HG02571 (cell line): ENCODE data around the gene RANBP3.
"Not testable (repeated sequence)": the region's sequence is repeated elsewhere in the genome, so short reads cannot be mapped to it uniquely, and the experiment has no call there.

ENCODE experiments used
- ATAC-seq: cut with Tn5 transposase; IDR thresholded peaks from one replicate; pipeline ENCODE4 v1.9.1; 2021; ENCODE audit warnings: mild to moderate bottlenecking, moderate library complexity; ENCODE audit not compliant: unreplicated experiment

The RANBP3 gene, protein sequence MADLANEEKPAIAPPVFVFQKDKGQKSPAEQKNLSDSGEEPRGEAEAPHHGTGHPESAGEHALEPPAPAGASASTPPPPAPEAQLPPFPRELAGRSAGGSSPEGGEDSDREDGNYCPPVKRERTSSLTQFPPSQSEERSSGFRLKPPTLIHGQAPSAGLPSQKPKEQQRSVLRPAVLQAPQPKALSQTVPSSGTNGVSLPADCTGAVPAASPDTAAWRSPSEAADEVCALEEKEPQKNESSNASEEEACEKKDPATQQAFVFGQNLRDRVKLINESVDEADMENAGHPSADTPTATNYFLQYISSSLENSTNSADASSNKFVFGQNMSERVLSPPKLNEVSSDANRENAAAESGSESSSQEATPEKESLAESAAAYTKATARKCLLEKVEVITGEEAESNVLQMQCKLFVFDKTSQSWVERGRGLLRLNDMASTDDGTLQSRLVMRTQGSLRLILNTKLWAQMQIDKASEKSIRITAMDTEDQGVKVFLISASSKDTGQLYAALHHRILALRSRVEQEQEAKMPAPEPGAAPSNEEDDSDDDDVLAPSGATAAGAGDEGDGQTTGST

DNA sequence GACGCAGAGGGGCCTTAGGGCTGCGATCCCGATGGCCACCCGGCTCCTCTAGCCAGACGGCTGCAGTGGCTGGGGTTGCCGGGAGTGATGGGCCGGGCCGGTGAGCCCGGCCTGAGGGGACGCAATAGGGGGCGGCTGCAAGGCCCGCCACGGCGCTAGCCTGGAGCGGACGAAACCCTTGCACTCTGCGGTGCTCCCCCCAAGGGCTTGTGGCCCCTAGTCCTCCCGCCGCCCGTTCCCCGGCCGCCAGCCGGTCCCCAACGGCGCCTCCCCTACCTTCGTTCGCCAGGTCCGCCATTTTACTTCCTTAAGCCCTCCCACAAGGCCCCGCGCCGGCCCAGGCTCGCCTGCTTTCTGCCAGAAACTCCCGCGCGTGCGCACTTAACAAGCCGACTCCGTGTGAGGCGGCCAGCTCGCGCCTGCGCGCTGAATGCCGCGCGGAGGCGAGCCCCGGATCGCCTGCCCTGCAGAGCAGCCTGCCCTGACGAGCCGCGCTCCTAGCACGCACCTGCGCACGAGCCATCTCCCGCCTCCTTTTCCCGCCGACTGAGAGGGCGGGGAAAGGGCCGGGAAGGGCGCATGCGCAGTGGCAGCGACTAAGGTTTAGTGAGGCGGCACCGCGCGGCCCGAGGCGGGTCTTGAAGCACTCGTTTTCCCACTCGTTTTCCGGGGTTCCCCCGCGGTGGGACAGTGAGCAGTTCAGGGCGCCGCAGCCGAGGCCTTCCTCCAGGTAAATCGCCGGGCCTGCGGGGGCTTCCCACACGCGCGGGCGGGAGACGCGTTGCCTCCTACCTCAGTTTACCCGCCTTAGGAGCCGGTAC is at the start of gene RANBP3:
Gene RANBP3 (minus strand): TSS at position 356 of the 821 bp plus-strand sequence. CDS start 58 bp downstream, at position 298.
- peak; percentile 86 for ATAC-seq

DNA sequence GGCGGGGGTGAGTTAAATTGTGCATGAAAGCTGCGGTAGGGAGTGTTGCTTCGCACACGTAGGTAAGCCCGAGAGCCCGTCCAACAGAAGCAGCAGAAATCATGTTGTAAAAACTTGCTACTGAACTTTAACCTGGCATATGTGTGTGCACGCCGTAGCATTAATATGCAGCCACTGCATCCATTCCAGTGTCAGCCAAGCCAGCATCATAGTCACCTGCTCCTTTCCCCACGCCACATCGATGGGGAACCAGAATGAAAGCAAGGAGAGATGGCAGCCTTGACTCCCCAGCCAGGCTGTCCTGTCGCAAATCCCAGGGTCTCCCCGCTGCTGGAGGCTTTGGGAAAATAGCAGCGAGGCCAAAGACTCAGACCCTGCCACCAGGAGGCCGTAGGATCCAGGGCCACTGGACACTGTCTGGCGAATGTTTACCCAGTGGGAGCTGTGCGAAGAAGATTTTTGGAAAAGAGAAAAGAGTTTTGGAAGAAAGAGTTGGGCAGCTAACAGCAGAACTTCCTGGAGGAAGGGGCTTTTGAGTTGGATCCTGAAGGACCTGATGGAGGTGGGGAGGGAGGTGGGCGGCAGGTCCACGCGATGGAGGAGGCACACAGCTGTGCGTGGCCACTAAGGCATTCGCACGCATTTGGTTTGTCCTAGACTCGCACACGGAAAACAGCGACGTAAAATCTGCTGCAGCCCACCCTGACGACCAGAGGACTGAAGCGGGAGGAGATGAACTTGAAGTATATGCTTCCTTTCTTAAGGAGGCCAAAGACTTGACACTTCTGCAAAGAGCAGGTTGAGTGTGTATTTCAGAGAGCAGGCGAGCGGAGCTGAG is 48.7 kb upstream of the RANBP3 start:
- no peak for ATAC-seq

DNA sequence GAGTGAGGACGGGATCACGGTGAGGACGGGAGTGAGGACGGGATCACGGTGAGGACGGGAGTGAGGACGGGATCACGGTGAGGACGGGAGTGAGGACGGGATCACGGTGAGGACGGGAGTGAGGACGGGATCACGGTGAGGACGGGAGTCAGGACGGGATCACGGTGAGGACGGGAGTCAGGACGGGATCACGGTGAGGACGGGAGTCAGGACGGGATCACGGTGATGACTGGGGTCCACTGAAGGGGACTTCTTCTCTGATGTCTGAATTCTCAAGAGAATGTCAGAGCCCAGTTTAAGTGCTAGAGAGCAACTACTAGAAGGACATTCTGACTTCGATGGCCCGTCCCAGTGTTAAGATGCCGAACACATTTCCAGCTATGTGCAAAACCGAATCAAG is 46.8 kb upstream of the RANBP3 start:
- ATAC-seq: not testable (repeated sequence)

DNA sequence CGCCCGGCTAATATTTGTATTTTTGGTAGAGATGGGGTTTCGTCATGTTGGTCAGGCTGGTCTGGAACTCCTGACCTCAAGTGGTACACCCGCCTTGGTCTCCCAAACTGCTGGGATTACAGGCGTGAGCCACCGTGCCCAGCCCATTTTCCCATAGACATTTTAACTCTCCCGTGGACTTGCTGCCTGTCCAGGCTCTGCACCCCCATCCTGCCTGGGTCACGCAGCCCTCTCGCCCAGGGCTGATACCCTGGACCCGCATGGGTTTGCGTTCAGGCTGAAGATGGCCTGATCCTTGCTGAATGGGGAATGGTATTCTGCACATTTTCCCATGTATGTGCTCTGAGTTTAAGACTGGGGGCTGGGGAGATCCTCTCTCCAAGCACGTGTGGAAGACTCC is 46.0 kb upstream of the RANBP3 start:
- no peak for ATAC-seq

DNA sequence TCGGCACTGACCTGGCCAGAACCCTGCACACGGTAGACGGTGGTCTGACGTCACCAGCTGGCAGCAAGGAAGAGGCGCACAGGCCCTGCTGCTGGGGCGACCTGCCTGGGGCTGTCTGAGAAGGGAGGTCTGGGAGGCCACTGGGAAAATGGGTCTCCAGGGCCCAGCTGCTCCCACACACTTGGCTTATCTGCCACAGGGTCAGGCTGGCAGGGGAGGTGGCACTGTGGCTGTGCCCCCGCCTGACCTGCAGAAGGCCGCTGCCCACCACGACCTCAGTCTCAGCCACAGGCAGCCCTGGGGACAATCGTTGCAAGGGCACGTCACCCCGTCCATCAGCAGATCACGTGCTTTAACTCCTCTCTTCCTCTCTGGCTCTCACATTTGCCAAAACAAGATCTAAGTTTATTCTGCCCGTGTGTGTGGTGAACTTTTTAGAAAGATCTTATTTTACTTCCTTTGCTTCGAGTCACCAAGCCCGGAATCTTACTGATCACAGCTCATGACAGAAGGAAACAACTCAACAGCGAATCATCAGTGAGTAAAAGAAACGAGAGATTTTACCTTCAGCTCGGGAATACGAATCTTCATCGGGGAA is 45.2 kb upstream of the RANBP3 start:
- no peak for ATAC-seq

DNA sequence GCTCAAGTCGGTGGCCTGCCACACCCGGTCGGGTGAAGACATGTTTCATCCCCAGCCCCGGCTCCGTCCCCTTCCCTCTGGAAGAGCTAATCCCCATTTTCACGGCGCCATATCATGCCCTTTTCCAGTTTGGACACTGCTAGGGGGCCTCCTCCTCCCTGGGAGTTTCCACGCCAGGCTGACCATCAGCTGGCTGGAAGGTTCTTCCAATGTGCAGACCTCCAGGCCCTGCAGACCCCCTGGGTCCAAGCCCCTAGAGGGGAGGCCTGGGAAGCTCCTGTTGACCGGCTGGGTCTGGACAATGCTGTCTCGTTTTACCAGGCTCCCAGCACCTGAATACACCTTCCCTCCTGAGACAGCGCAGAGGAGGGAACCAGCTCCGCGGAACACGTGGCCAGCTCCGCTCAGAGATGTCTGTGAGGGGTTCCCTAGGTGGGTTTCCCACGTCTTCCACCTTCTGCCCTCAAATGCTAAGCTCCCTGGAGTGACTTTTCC is 44.7 kb upstream of the RANBP3 start:
- no peak for ATAC-seq

DNA sequence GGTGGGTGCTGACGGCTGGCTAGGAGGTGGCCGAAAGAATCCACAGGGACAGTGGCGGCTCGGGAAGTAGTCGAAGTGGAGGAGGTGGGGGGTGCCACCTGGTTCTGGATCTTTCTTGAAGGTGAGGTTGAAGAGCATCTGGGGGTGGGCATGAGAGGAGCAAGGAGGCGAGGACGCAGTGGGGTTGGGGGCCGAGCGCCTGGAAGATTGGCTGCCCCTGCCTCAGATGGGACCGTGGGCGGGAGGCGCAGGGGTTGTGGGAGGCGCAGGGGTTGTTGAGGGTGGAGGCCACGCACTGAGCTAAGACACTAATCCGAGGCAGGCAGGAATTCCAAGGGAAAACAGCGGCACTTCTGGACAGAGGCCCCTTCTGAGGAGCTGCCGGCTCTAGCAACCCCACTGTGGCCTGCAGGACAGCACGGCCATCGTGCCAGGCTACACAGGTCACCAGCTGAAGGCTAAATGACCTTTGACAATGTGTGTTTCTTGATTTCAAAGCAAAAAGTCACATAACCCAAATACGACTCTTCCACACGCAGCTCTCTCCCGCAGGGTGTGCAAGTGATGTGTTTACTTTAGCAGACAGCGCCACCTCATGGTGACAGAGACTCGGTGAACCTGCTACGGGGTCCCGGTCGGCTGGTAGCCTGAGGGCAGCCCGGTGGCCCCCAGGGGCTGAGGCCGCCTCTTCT is 44.1 kb upstream of the RANBP3 start:
- no peak for ATAC-seq

DNA sequence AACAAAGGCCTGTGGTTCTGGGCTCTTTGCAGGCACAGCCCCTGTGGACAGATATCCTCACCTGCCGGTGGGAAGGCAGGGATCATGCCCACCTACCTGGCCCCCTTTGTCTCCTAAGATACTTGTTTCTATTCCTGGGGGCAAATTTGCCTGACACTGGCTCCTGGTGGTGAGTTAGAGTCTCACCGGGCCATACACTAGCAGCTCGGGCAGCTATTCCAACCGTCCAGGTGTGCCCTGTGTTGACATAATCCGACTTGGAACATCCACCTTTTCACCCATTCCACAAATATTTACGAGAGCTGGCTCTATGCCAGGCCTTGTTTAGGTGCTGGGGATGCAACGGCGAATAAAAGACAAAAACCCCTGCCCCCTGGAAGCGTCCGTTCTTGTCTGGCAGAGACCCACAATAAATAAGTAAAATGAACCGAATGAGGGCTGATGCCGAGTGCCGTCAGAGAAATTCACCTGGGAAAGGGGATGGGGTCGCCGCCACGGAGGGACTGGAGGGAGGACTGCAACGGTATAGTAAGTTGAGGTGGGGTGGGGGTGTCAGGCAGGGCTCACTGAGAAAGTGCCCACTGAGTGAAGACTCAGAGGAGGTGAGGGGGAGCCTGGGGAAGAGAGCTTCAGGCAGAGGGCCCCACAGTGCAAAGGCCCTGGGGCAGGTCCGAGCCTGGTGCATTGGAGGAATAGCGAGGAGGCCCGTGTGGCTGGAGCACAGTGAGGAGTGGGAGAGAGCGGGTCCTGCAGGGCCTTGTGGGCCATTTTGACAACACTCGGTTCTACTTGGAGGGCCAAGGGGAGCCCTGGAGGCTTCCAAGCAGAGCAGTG is 43.2 kb upstream of the RANBP3 start:
- ATAC-seq: no peak

DNA sequence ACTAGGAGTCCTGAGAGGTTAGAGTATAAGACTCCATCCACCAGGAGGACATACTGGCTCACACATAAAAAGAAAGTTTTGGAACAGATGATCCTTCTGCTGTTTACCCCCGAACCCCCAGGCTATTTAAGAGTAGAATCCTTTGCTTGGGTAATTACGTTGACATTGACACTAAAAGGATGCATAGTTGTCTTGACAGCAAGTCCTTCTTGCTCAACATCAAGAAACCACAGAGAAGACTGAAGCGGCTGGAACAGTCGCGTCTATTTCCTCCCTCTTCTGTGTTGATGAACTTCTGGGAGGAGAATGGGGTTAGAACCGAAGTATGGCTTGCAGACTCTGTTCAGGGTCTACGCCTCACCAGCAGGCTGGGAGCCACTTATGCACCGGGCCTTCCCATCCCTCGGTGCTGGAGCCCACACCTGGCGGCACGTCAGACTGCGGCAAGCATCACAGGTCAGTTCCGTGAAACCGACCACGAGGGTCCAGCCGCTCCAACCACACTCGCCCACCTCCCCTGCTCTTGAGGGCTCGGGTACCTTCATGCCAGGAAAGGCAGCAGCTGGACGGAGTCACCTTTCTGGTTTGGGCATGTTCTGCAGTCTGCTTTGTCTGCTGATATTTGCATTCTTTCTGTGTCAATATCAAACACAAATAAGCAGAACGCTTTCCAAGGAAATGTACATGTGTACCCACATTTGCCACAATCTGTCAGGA is 42.4 kb upstream of the RANBP3 start:
- ATAC-seq: no peak

DNA sequence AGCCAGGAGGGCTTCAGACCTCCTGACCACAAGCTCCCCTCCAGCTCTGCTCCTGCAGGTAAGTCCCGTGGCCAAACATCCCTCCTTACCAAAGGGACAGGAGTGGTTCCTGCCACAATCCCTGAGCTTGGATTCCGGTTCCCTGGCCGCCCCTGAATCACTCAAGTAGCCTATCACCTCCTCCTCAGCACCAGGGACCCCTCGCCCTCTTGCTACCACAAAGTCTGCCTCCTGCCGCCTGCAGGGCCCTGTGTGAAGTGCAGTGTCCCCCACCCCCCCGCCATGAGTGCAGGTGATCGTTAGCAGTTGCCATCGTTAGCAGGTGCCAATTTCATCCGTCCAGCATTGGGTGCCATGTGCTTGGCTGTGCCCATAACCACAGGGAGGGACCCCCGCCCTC is 40.8 kb upstream of the RANBP3 start:
- ATAC-seq: no peak

DNA sequence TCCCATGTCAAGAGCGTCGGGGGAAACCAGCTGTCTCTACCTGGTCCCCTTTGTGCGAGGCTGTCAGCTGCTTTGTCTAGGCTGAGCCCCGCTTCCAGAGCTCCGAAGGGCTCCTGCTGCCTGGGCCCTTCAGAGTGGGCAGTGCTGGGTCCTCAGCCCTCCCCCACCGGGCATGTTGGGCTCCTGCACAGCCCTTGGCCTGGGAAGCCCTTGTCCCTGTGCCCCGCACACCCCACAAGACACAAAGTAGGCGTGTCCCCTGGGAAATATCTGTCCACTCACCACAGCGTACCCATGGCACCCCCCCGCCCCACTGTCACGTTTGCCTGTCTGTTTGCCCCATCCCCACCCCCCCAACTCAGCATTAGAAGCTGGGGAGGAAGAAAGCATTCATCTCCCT is 39.6 kb upstream of the RANBP3 start:
- ATAC-seq: no peak

DNA sequence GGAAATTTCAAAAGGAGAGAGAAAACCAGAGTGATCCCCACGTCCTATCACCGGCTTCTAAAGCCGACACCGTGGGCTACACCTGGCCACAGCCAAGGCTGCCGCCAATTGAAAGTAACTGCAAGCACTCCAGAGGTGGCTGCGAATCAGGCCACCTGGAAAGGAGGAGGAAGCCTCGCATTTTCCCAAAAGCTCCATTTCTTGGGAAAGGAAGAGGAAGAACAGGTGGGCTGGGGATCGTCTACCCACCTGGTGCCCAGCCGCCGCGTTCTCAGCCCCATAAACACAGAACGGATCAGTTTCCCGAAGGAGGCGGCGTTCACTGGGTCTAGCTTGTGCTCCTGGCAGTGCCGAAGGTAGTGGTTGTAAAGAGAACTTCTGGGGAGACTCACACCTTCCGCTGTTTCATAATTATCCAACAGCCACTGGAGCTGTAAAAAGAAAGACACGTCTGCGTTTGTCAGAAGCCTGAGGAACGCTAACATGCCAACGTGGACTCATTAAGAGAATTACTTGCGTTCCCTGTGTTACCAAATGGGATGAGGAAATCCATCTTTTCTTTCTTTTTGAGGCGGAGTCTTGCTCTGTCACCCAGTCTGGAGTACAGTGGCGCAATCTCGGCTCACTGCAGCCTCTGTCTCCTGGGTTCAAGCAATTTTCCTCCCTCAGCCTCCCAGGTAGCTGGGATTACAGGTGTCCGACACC is 38.1 kb upstream of the RANBP3 start:
- ATAC-seq: no peak

DNA sequence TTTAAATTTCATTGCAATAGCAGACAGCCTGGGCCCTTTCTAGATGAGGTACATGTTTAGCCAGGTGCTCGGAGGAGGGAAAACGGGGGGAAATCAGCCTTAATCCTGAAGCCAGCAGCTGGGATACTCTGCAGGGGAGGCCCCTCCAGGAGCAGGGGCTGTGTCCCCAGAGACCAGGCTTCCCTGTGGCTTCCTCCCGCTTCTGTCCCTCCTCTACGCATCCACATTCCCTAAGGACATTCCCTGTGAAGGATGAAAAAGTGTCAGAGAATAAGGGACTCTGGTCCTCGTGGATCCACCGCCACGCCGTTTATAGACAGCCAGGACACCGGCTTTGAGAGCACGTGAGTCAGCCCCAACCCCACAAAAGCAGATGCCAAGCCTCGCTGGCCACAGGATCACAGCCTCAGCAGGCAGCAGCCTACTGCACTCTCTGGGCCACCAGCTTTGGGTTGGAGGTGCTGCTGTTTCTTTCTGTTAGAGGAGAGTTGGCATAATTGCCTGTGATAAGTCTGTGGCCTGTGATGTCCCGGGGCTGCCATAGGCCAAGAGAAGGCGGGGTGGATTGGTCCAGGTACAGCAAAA is 36.7 kb upstream of the RANBP3 start:
- no peak for ATAC-seq

DNA sequence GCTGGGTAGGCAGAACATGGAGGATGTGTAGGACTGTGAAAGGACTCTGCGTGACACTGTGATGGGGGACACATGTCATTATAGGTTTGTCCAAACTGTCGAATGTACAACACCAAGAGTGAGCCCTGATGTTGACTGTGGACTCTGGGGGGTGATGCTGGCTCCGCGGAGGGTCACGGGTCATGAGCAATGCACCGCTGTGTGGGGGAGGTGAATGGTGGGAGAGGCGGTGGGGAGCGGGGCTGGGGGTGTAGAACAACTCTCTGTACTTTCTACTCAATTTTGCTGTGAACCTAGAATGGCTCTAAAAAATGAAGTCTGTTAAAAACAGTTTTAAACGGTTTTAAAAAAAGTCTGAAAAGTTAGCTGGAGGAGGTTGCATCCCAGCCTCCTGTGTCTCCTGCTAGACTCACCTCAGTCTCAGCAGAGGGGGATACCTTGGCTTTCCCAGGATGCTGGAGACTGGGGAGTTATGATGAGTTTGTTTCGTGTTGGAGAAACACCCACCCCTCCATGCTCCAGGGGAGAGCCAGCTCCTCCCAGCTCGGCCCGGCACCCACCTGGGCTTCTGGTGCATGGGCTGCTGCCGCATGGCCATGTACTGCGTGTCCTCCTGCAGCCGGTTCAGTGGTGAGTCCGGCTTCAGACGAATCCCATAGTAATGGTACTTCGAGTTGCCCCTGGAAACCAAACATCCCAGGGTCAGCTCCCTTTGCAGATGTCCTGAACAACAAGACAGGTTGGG is 34.7 kb upstream of the RANBP3 start:
- no peak for ATAC-seq

DNA sequence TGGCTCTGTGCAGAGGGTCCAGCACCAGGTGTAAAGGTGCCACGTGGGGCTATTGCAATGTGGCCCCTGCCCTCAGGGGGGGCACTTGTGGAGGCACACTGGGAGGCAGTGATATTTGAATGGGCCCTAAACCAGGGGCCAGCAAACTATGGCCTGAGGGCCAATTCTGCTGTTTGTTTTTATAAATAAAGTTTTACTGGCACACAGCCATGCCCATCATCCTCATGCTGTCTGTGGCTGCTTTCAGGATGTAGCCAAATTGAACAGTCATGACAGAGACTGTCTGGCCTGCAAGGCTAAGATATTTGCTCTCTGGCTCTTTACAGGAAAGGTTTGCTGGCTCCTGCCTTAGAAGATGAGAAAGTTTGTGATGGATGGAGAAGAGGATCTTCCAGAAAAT is 33.9 kb upstream of the RANBP3 start:
- ATAC-seq: no peak

DNA sequence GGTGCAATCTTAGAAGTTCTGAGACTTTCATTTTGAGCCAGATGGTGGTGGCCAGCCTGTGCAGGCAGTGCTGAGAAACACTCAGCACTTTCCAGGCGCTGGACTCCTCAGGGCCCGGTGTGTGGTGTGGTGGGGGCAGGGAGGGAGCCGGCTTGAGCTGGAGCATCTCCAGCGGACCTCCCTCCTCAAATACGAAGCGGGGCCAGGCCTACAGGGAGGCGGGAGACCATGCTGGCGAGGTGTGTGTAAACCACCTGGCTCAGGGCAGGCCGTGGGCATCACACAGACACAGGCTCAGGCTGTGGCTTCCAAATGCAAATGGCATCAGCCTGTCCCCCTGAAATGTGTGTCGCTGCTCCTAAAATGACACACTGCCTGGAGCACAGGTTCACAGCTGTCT is 33.3 kb upstream of the RANBP3 start:
- no peak for ATAC-seq

DNA sequence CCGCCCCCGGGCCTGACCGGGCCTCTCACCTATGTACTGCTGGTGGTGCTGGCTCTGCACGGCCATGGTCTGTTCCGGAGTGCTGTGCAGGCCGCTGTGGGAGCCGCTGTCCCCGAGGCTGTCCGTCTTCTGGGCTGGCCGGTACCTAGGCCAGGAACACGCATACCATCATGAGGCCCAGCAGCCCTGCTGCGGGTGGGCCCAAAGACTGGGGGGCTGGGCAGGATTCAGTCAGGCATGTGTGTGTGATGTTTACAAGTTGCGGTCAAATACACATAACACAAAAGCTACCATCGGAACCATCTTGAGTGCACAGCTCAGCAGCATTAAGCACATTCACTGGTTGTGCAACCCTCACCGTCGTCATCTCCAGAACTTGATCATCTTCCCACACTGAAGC is 32.2 kb upstream of the RANBP3 start:
- ATAC-seq: no peak
